K562 (cell line): ENCODE data around the gene DEFB113.

ENCODE experiments used
- ESRRA ChIP-seq: fragments of 450-650 bp; IDR thresholded peaks from 2 replicates; pipeline ENCODE4 v1.6.1; 2014; ENCODE audit warnings: low read depth, mild to moderate bottlenecking, moderate library complexity, borderline replicate concordance
- NR1H2 ChIP-seq: sonication (generic); formaldehyde crosslinking; IDR thresholded peaks from 2 replicates; pipeline ENCODE4 v1.4.0; 2020; ENCODE audit warnings: mild to moderate bottlenecking, missing genetic modification reagents
- PREB ChIP-seq: sonication (generic); formaldehyde crosslinking; IDR thresholded peaks from 2 replicates; pipeline ENCODE4 v1.8.1; 2023; ENCODE audit warnings: mild to moderate bottlenecking, missing genetic modification reagents
- PTRF ChIP-seq: fragments of 450-650 bp; IDR thresholded peaks from 2 replicates; pipeline ENCODE4 v1.6.1; 2016; ENCODE audit warnings: mild to moderate bottlenecking, missing genetic modification characterization, missing compliant biosample characterization
- ZBTB49 ChIP-seq: sonication (generic); formaldehyde crosslinking; IDR thresholded peaks from 2 replicates; pipeline ENCODE4 v1.8.0; 2022; ENCODE audit warnings: missing genetic modification reagents, mild to moderate bottlenecking, borderline replicate concordance
- ZBTB8A ChIP-seq: fragments of 450-650 bp; IDR thresholded peaks from 2 replicates; pipeline ENCODE4 v1.6.1; 2018; ENCODE audit warnings: mild to moderate bottlenecking, moderate library complexity; ENCODE audit not compliant: partially characterized antibody

GRCh38 chr6:49969605-49970004 is at the start of gene DEFB113:
- no peak for TF ChIP-seq ESRRA
- TF ChIP-seq NR1H2 (CRISPR knock-in tag): no peak
- no peak for TF ChIP-seq ZBTB49
- no peak for TF ChIP-seq ZBTB8A
- TF ChIP-seq PTRF (tag): no peak
- no peak for TF ChIP-seq PREB (CRISPR knock-in tag)
